Measurements from ENCODE around the gene NLRC3. TPM values are rescaled to one million over a fixed set of nuclear protein-coding genes. Genes with fewer than 3 reads are reported as not detected.

The NLRC3 gene
- total RNA-seq, 1 experiment from 2014 or later, result 0.15 TPM

DNA sequence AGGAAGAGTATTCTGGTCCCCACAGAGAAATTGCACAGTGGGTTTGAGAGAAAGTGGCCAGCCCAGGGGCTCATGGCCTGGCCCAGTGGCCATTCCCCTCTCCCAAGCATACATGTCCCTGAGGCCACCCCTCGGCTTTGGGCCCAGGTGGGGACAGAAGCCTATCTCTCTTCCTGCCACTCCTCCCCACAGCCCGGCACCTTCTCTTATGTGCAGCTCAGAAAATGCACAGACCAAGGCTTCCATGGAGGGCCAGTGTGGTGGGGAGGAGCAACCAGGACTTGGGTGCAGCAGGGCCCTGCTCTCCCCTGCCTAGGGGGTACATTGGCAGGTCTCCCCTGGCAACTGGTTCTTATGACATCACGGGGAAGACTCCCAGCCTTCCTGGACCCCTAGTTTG, 82.0 kb downstream of the NLRC3 start, which contains the start of gene C16orf90 (continued):
- no peak for TF ChIP-seq REST (IDR thresholded peaks at IDR 0.05; ENCODE audit: low read depth)
- TF ChIP-seq SIN3A (IDR thresholded peaks at IDR 0.05; ENCODE audit: low read depth), result no peak
- no peak for TF ChIP-seq JUND (IDR thresholded peaks at IDR 0.05)
- TF ChIP-seq RAD21 (IDR thresholded peaks at IDR 0.05; ENCODE audit: low read depth), result no peak
- TF ChIP-seq, protein P1, sequence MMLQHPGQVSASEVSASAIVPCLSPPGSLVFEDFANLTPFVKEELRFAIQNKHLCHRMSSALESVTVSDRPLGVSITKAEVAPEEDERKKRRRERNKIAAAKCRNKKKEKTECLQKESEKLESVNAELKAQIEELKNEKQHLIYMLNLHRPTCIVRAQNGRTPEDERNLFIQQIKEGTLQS (IDR thresholded peaks at IDR 0.05), result no peak
- TF ChIP-seq FOSL1 (IDR thresholded peaks at IDR 0.05; ENCODE audit: low read depth), result no peak
- TF ChIP-seq POLR2AphosphoS5 (IDR thresholded peaks at IDR 0.05; ENCODE audit: low read depth, low read length), result no peak
- TF ChIP-seq CEBPB (IDR thresholded peaks at IDR 0.05; ENCODE audit: low read depth), result no peak

DNA sequence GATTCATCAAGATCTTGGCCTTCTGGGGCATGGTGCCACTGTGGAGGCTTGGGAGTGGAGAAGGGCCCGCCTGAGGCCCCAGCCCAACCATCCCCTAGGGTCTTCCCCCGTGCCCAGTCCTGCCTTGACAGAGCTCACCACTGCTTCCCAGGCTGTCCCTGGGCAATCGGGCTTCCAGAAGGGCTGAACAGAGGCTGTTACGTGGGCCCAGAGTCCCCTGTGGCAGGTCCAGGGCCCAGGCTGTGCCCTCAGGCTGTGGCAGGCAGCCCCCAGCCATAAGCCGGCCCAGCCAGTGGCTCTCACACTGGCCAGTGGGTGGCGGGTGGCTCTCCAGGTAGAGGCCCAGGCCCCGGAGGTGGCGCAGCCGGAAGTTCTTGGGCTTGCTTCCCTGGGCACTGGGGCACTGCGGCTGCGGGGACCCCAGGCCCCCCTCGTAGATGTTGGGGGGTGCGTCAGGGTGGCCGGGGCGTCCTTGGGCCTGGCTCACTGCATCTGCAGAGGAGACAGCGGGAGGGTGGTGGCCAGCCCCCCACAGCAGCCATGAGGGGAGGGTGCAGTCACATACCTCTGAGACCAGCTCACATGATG, 82.7 kb downstream of the NLRC3 start:
- no peaks in the 10 kb centered on the region for H4K20me1 ChIP-seq (ENCODE audit: insufficient read depth)
- no peak overlapping the region for H2AFZ ChIP-seq (ENCODE audit: low read depth, low read length, poor library complexity, severe bottlenecking)
- CTCF ChIA-PET, result no interaction called here
- H3K9me2 ChIP-seq (ENCODE audit: insufficient read depth), result no peaks in the 10 kb centered on the region
- H3K27ac ChIP-seq (ENCODE audit: low read depth, low read length), result no peak overlapping the region
- RAD21 ChIA-PET (ENCODE audit: low non-redundant PET in 1 of 2, low total read pairs in 2 of 2, uncharacterized antibody in 2 of 2, unreplicated experiment in 2 of 2), result no interaction called here
- ATAC-seq (no peak), DNase-seq (ENCODE audit: low read depth, low spot score) (no peak)
- intact Hi-C loops (cut with micrococcal nuclease), result no loop called here
- POLR2A ChIA-PET, result no interaction called here
- no peaks in the 10 kb centered on the region for H3K79me2 ChIP-seq (ENCODE audit: insufficient read depth, low read length)
- H3K9me3 ChIP-seq (ENCODE audit: control insufficient read depth in 1 of 2, insufficient read depth in 1 of 2, low read depth in 1 of 2, low read length in 2 of 2), result no peaks in the 10 kb centered on the region
- TF ChIP-seq POLR2AphosphoS5 (IDR thresholded peaks at IDR 0.05; ENCODE audit: low read depth, low read length), result no peak
- no peak for TF ChIP-seq EGR1 (IDR thresholded peaks at IDR 0.05; ENCODE audit: low read depth)
- TF ChIP-seq RAD21 (IDR thresholded peaks at IDR 0.05; ENCODE audit: low read depth), result no peak
- TF ChIP-seq CBX3 (IDR thresholded peaks at IDR 0.05; ENCODE audit: low read depth), result no peak
- TF ChIP-seq ZNF274 (IDR thresholded peaks at IDR 0.05; ENCODE audit: low read depth, low read length), result no peak
- TF ChIP-seq, protein P1 (IDR thresholded peaks at IDR 0.05), result no peak
- TF ChIP-seq, protein P2, sequence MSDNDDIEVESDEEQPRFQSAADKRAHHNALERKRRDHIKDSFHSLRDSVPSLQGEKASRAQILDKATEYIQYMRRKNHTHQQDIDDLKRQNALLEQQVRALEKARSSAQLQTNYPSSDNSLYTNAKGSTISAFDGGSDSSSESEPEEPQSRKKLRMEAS (IDR thresholded peaks at IDR 0.05), result no peak
- no peak for TF ChIP-seq YY1 (IDR thresholded peaks at IDR 0.05; ENCODE audit: extremely low read depth, insufficient replicate concordance, low read depth, low read length)
- no peak overlapping the region for H3K4me2 ChIP-seq (ENCODE audit: low read length)
- no peak overlapping the region for H3K4me3 ChIP-seq (replicated peaks in 1 of 2; ENCODE audit: low read depth in 1 of 2, low read length in 2 of 2)
- no TSS peak for BruUV-seq (replicated peaks)
- no peaks in the 10 kb centered on the region for H3K27me3 ChIP-seq (ENCODE audit: insufficient read depth, low read length)
- no peaks in the 10 kb centered on the region for H3K4me1 ChIP-seq (ENCODE audit: control insufficient read depth in 1 of 2, insufficient read depth in 2 of 2, low read length in 2 of 2)
- H3K9ac ChIP-seq (ENCODE audit: low read length), result no peak overlapping the region
- no peaks in the 10 kb centered on the region for H3K36me3 ChIP-seq (ENCODE audit: control insufficient read depth in 1 of 2, insufficient read depth in 2 of 2, low read length in 2 of 2)
